WTC11 (cell line): ENCODE data around the gene GATD1.

ENCODE experiments used
- CREB1 ChIP-seq: sonication (generic); formaldehyde crosslinking; IDR thresholded peaks from 2 replicates; pipeline ENCODE4 v1.8.0; 2023; ENCODE audit warnings: mild to moderate bottlenecking, missing genetic modification reagents
- CREM ChIP-seq: sonication (generic); formaldehyde crosslinking; IDR thresholded peaks from 2 replicates; pipeline ENCODE4 v1.8.1; 2022; ENCODE audit warnings: mild to moderate bottlenecking, missing genetic modification reagents, moderate library complexity
- ELF4 ChIP-seq: sonication (generic); formaldehyde crosslinking; IDR thresholded peaks from 2 replicates; pipeline ENCODE4 v1.8.1; 2022; ENCODE audit warnings: low read depth, mild to moderate bottlenecking, moderate library complexity, missing genetic modification reagents
- FOXJ3 ChIP-seq: sonication (generic); formaldehyde crosslinking; IDR thresholded peaks from 2 replicates; pipeline ENCODE4 v1.9.0; 2021; ENCODE audit warnings: missing genetic modification reagents, mild to moderate bottlenecking, borderline replicate concordance
- IRF2 ChIP-seq: sonication (generic); formaldehyde crosslinking; IDR thresholded peaks from 2 replicates; pipeline ENCODE4 v1.8.0; 2022; ENCODE audit warnings: low read depth, missing genetic modification reagents, borderline replicate concordance
- NFATC4 ChIP-seq: fragments of 250-450 bp; sonication (Bioruptor Pico); IDR thresholded peaks from 2 replicates; pipeline ENCODE4 v1.9.0; 2021; ENCODE audit warnings: mild to moderate bottlenecking
- NR3C1 ChIP-seq: sonication (generic); formaldehyde crosslinking; conservative IDR thresholded peaks from 2 replicates; pipeline ENCODE4 v1.8.1; 2023; ENCODE audit warnings: low read depth, mild to moderate bottlenecking, missing genetic modification reagents
- TEAD4 ChIP-seq: sonication (generic); formaldehyde crosslinking; IDR thresholded peaks from 2 replicates; pipeline ENCODE4 v1.8.0; 2022; ENCODE audit warnings: mild to moderate bottlenecking, missing genetic modification reagents
- USF2 ChIP-seq: sonication (generic); formaldehyde crosslinking; IDR thresholded peaks from 2 replicates; pipeline ENCODE4 v1.8.1; 2023; ENCODE audit warnings: mild to moderate bottlenecking, missing genetic modification reagents, moderate library complexity
- ZNF263 ChIP-seq: sonication (generic); formaldehyde crosslinking; IDR thresholded peaks from 2 replicates; pipeline ENCODE4 v1.8.1; 2022; ENCODE audit warnings: low read depth, mild to moderate bottlenecking, moderate library complexity, missing genetic modification reagents
- TF ChIP-seq, protein P1 (sequence below): fragments of 200-600 bp; IDR thresholded peaks from 2 replicates; pipeline ENCODE4 v1.8.0; 2022; ENCODE audit warnings: antibody characterized with exemption

DNA sequence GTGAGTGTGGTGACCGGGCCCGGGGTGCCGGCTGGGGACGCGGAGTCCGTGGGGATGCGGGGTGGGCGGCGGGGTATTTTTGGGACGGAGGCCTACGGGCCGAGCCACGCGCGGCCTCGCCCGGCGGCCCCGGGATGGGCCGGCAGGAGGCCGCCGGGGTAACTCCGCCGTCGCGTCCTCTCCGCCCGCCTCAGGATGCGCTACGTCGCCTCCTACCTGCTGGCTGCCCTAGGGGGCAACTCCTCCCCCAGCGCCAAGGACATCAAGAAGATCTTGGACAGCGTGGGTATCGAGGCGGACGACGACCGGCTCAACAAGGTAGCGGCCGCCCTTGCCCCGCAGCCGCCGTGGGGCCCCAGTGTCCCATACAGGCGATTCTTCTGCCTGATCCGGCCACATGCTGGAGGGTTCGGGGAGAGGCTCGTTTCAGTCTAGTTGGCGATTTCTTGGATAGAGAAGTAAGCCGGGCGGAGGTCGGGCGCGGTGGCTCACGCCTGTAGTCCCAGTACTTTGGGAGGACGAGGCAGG, 32.8 kb upstream of the GATD1 start:
- TF ChIP-seq ZNF263 (CRISPR knock-in tag) (no peak), CREB1 (CRISPR knock-in tag) (no peak), TEAD4 (peak; percentile 52), IRF2 (CRISPR knock-in tag) (no peak), NFATC4 (no peak), ELF4 (CRISPR knock-in tag) (no peak), FOXJ3 (CRISPR knock-in tag) (no peak), CREM (CRISPR knock-in tag) (no peak), NR3C1 (CRISPR knock-in tag) (no peak), USF2 (CRISPR knock-in tag) (no peak)
- TF ChIP-seq, protein P1, sequence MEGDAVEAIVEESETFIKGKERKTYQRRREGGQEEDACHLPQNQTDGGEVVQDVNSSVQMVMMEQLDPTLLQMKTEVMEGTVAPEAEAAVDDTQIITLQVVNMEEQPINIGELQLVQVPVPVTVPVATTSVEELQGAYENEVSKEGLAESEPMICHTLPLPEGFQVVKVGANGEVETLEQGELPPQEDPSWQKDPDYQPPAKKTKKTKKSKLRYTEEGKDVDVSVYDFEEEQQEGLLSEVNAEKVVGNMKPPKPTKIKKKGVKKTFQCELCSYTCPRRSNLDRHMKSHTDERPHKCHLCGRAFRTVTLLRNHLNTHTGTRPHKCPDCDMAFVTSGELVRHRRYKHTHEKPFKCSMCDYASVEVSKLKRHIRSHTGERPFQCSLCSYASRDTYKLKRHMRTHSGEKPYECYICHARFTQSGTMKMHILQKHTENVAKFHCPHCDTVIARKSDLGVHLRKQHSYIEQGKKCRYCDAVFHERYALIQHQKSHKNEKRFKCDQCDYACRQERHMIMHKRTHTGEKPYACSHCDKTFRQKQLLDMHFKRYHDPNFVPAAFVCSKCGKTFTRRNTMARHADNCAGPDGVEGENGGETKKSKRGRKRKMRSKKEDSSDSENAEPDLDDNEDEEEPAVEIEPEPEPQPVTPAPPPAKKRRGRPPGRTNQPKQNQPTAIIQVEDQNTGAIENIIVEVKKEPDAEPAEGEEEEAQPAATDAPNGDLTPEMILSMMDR = no peak
